Subcutaneous adipose tissue (tissue), 4 donors: ENCODE data around the gene MRPL55. TPM values are rescaled to one million over a fixed set of nuclear protein-coding genes. Genes with fewer than 3 reads are reported as not detected.

Experiments
- CTCF ChIP-seq: fragments of 450-650 bp; IDR thresholded peaks from one replicate; pipeline ENCODE4 v1.5.1; 2016; ENCODE audit warnings: low read depth, mild to moderate bottlenecking, control low read depth, antibody characterized with exemption, moderate library complexity
- total RNA-seq, 4 donors: library from RNA; depleted of rRNA; stranded (reverse); fragments of >200 nt; gene quantifications; one replicate each; pipeline ENCODE4 v1.1.0, GENCODE V29; 2016

MRPL55 gene
- total RNA-seq, 4 donors from 2014 or later, result 45.3 to 102 (median 49.9) TPM

DNA sequence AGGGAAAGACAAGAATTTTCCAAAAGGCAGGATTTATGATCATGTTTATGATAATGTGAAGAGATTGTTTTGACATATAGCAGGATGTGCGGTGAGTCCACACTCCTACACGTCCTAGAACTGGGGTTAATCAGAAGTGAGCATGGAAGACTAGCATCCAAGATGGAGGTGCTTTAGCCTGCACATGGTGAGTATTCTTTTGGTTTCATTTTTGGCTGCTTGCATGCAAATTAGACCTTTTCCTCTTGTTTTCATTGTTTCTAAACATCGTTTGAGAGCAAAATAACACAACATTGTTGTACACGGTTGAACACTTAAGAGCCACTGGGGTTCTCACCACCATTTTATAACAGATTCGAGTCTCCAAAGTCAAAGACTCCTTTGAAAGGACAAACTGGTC is 16.1 kb upstream of the MRPL55 start:
- TF ChIP-seq CTCF, result no peak

- TF ChIP-seq CTCF, result no peak
Measured at GRCh38 chr1:228123505-228123904, 14.4 kb upstream of the MRPL55 start.

DNA sequence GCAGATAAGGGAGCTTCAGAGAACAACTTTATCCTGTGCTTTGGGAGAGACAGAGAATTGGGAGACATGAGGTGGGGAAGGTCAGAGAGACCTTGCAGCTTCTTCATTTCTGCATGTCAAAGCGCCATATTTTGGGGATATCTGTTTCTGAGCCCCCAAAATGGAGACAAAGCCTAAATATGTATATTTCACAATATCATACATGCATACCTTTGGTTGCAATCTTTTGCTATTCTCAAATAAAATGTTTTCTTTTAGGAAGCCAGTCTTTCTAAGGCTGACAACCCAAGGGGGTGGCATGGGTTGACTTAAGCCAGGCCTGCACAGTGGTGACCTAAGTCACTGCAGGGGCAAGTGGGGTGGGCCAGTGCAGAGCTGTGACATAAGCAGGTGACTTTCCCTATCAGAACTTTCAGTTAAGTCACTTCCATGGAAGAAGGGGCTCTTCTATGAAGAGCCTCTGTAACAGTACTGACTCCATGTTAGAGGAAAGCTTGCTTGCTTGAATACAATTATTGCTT is 13.9 kb upstream of the MRPL55 start:
- no peak for TF ChIP-seq CTCF

- TF ChIP-seq CTCF, result no peak
Measured at GRCh38 chr1:228120857-228121489, 11.9 kb upstream of the MRPL55 start.

- no peak for TF ChIP-seq CTCF
Measured at GRCh38 chr1:228120351-228120750, 11.3 kb upstream of the MRPL55 start.

GRCh38 chr1:228118040-228118439 is 8.9 kb upstream of the MRPL55 start:
- no peak for TF ChIP-seq CTCF

GRCh38 chr1:228117335-228117734 is 8.2 kb upstream of the MRPL55 start:
- no peak for TF ChIP-seq CTCF
